HFFc6 (cell line): ENCODE measurements around the gene SCAANT1. TPM values are rescaled to one million over a fixed set of nuclear protein-coding genes. Genes with fewer than 3 reads are reported as not detected.

Experiments
- DNase-seq: peaks from one replicate; pipeline ENCODE4 v3.0.0-alpha.2; 2018
- H3K27ac Mint-ChIP-seq: 2 replicates; pipeline ENCODE4 v1.8.0; 2020; ENCODE audit warnings: mild to moderate bottlenecking, mixed read lengths
- H3K27me3 Mint-ChIP-seq: 2 replicates; pipeline ENCODE4 v1.8.0; 2021; ENCODE audit warnings: mild to moderate bottlenecking, moderate library complexity, mixed read lengths; ENCODE audit not compliant: insufficient read depth
- H3K36me3 Mint-ChIP-seq: 2 replicates; pipeline ENCODE4 v1.8.0; 2021; ENCODE audit warnings: low read depth, mixed read lengths
- H3K4me1 Mint-ChIP-seq: 2 replicates; pipeline ENCODE4 v1.8.0; 2020; ENCODE audit warnings: low read depth, mixed read lengths
- H3K4me3 Mint-ChIP-seq: 2 replicates; pipeline ENCODE4 v1.8.0; 2020; ENCODE audit warnings: mild to moderate bottlenecking, moderate library complexity, mixed read lengths
- H3K9me3 Mint-ChIP-seq: 2 replicates; pipeline ENCODE4 v1.8.0; 2020; ENCODE audit warnings: mild to moderate bottlenecking, mixed read lengths
- total RNA-seq, 6 experiments: library from RNA; stranded (reverse); fragmentation: NEBNext Ultra II Directional; extraction: Animal tissue kit (Norgen Biotek cat#: 25700); gene quantifications; 2 replicates in 1 of 6; 3 replicates in 5 of 6; pipeline ENCODE4 v1.2.3, GENCODE V29; 2021
- TF ChIP-seq, protein P1 (sequence below): fragments of 200-600 bp; sonication (generic); IDR thresholded peaks from 2 replicates; pipeline ENCODE4 v1.5.0; 2021; ENCODE audit warnings: antibody characterized with exemption, mild to moderate bottlenecking

SCAANT1 gene
- total RNA-seq, 6 experiments from 2014 or later: not detected

DNA sequence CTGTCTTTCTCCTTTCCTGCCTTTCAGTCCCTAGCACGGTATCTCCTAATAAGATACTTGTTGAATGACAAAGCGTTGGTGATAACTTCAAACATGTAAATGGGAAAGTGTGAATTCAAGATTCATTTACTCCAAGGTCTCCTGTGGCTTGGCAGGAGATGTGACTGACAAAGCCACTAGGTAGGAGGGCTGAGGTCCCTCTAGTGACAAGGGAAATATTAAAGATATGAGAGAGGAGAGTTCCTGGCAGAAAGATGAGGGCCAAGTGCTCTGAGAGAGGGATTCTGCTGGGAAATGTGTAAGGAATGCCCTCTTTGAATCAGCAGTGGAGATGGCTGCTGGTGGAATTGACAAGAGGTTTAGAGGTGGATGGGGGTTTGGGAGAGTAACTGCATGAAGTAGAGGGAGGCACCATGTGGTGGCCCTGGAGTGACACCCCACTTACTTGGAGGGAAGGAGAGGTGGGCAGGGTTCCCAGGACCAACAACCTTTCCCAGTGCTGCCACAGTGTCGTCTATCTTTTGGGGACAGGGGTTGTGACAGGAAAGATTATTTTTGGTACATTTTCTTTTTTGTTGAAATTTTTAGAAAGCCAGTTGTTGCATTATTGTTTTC, 43.0 kb upstream of the SCAANT1 start:
- TF ChIP-seq, protein P1, sequence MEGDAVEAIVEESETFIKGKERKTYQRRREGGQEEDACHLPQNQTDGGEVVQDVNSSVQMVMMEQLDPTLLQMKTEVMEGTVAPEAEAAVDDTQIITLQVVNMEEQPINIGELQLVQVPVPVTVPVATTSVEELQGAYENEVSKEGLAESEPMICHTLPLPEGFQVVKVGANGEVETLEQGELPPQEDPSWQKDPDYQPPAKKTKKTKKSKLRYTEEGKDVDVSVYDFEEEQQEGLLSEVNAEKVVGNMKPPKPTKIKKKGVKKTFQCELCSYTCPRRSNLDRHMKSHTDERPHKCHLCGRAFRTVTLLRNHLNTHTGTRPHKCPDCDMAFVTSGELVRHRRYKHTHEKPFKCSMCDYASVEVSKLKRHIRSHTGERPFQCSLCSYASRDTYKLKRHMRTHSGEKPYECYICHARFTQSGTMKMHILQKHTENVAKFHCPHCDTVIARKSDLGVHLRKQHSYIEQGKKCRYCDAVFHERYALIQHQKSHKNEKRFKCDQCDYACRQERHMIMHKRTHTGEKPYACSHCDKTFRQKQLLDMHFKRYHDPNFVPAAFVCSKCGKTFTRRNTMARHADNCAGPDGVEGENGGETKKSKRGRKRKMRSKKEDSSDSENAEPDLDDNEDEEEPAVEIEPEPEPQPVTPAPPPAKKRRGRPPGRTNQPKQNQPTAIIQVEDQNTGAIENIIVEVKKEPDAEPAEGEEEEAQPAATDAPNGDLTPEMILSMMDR: no peak
- Mint-ChIP-seq H3K27ac (peak overlapping the region; percentile 31), H3K9me3 (no peaks in the 10 kb centered on the region), H3K27me3 (no peaks in the 10 kb centered on the region), H3K4me1 (peaks cover 62% of the 10 kb centered on the region), H3K4me3 (no peak overlapping the region), H3K36me3 (peaks cover 21% of the 10 kb centered on the region)
- DNase-seq: no peak

DNA sequence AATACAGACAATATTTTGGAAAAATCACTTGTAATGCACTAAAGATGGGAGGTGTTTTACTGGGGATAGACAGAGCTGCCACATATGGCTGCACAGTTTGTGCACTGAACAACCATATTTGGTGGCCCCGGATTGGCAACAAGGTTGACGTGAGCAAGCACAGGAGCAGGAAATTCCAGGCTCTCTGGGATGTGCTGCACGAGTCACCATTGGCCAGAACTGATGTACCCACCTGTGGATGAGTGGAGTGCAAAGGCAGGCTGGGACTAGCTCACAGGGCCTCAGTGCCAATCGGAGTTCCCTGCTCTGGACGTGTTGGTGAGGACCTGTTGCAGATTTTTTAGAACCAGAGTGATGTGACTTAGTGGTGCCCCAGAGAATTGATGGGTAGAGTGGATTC, 42.0 kb upstream of the SCAANT1 start:
- Mint-ChIP-seq H3K36me3 (peaks cover 21% of the 10 kb centered on the region), H3K27ac (peak overlapping the region; percentile 57), H3K9me3 (no peaks in the 10 kb centered on the region), H3K27me3 (no peaks in the 10 kb centered on the region), H3K4me3 (no peak overlapping the region), H3K4me1 (peaks cover 62% of the 10 kb centered on the region)
- DNase-seq: no peak
- TF ChIP-seq, protein P1: no peak

DNA sequence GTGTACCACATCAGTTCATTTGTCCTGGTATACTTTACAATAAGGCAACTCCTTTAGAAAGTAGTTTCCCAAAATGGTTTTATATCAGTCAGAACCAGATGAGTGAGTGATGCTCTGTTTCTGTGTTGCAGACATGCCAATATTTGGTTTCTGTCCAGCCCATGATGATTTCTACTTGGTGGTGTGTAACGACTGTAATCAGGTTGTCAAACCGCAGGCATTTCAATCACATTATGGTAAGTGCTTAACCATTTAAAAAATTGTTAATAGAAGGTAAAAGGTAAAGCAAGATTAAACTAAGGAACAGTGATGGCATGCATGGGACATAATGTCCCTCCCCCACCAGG, 40.0 kb upstream of the SCAANT1 start:
- DNase-seq: no peak
- TF ChIP-seq, protein P1: no peak
- no peak overlapping the region for H3K4me3 Mint-ChIP-seq
- peaks cover 66% of the 10 kb centered on the region for H3K4me1 Mint-ChIP-seq
- no peak overlapping the region for H3K27ac Mint-ChIP-seq
- peaks cover 21% of the 10 kb centered on the region for H3K36me3 Mint-ChIP-seq
- no peaks in the 10 kb centered on the region for H3K9me3 Mint-ChIP-seq
- no peaks in the 10 kb centered on the region for H3K27me3 Mint-ChIP-seq

DNA sequence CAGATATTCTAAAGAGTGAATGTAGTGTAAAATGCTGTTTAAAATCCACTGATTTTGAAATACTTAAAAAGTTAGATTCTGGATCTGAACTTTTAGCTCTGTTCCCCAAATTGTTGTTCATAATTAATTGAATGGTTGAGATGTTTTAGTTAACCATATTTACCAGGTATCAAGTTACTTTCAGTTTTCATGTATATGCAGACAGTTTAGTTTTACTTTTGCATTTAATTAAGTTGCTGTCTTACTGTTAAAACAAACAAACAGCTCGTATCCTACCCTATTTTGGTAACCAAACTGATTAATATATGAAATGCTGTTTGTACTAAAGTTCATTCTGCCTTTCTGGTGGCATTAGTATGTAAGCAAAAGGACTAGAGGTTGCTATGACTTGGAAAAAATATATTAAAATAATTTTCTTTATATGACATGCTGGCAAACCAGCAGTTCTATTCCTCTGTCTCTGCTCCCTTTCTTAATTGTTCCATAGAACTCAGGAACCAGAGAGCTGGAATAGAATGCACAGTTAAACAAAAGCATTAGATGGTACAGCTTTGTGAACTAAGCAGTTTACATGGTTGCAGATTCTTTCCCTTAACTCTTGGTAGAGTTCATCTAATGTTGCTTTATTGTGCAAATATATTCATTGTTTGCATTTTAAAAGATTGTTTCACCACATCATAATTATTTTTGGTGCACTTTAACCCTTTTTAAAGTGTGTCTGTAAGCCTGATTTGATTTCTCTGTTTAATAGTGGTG, 39.5 kb upstream of the SCAANT1 start:
- Mint-ChIP-seq H3K27me3 (no peaks in the 10 kb centered on the region), H3K4me1 (peaks cover 66% of the 10 kb centered on the region), H3K27ac (peak overlapping the region; percentile 46; the same call in 1 of the 2 replicates), H3K9me3 (no peaks in the 10 kb centered on the region), H3K36me3 (peaks cover 21% of the 10 kb centered on the region), H3K4me3 (peak overlapping the region; percentile 31; the same call in 1 of the 2 replicates)
- DNase-seq: no peak
- TF ChIP-seq, protein P1: no peak

DNA sequence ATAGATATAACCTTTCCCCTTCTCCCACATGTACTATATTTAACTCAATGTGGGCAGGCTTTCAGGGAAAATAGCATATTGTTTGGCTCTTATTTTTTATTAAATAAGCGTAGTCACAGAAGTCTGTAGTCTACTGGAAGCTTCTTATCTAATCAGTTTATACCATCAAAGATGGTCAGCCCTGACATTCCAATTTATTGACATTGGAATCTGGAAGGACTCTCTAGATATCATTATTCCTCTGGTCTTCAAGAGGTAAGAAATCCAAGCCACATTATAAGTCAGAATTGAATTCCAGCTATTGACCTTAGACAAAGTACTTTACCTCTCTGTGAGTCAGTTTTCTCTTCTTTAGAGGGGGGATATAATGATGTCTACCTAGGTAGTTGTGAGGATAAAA, 38.5 kb upstream of the SCAANT1 start:
- Mint-ChIP-seq H3K27me3 (no peaks in the 10 kb centered on the region), H3K36me3 (peaks cover 21% of the 10 kb centered on the region), H3K4me3 (peak overlapping the region; percentile 31; the same call in 1 of the 2 replicates), H3K9me3 (no peaks in the 10 kb centered on the region), H3K4me1 (peaks cover 68% of the 10 kb centered on the region), H3K27ac (peak overlapping the region; percentile 46; the same call in 1 of the 2 replicates)
- no peak for DNase-seq
- TF ChIP-seq, protein P1: no peak
